Tibial nerve (tissue), 4 donors: ENCODE results near the gene SLC12A7. TPM values are rescaled to one million over a fixed set of nuclear protein-coding genes. Genes with fewer than 3 reads are reported as not detected.

Experiments used
- DNase-seq, 2 donors: peaks; one replicate each; pipeline ENCODE4 v3.0.0-alpha.2; 2019; ENCODE audit warnings: low spot score in 2 of 2
- H3K27ac ChIP-seq, 4 donors: fragments of 200-600 bp; sonication (generic) in 3 of 4; one replicate each; pipeline ENCODE4 v1.5.1; 2017 to 2019; ENCODE audit warnings: mild to moderate bottlenecking in 1 of 4
- H3K27me3 ChIP-seq, 2 donors: fragments of 200-600 bp; sonication (generic) in 1 of 2; one replicate each; pipeline versions ENCODE4 v1.5.1 to v1.6.0; 2017 to 2019
- H3K36me3 ChIP-seq, 3 donors: fragments of 200-600 bp; sonication (generic); one replicate each; pipeline ENCODE4 v1.5.1; 2018 to 2019
- H3K4me1 ChIP-seq, 4 donors: fragments of 200-600 bp; sonication (generic) in 3 of 4; one replicate each; pipeline ENCODE4 v1.5.1; 2017 to 2019
- H3K4me3 ChIP-seq, 4 donors: fragments of 200-600 bp; sonication (generic) in 3 of 4; one replicate each; pipeline ENCODE4 v1.5.1; 2017 to 2019; ENCODE audit warnings: mild to moderate bottlenecking in 1 of 4, moderate library complexity in 1 of 4
- H3K9me3 ChIP-seq, 4 donors: fragments of 200-600 bp; sonication (generic) in 3 of 4; one replicate each; pipeline ENCODE4 v1.5.1; 2017 to 2019
- CTCF ChIP-seq, 5 experiments: fragments of 200-600 bp in 3 of 5; fragments of 450-650 bp in 2 of 5; sonication (generic) in 3 of 5; IDR thresholded peaks; one replicate each; pipeline ENCODE4 v1.5.1; 2016 to 2019; ENCODE audit warnings: antibody characterized with exemption in 5 of 5, mild to moderate bottlenecking in 3 of 5, moderate library complexity in 2 of 5
- EP300 ChIP-seq, 2 donors: sonication (generic); formaldehyde crosslinking; IDR thresholded peaks; one replicate each; pipeline ENCODE4 v1.6.1; 2017; ENCODE audit warnings: antibody characterized with exemption in 2 of 2, mild to moderate bottlenecking in 1 of 2
- POLR2A ChIP-seq, 2 donors: fragments of 450-650 bp; IDR thresholded peaks; one replicate each; pipeline ENCODE4 v1.6.1; 2017; ENCODE audit warnings: antibody characterized with exemption in 2 of 2, mild to moderate bottlenecking in 2 of 2, moderate library complexity in 2 of 2
- WGBS, 2 donors: methylation state at CpG; one replicate each; pipeline ENCODE4 v1.1.5; 2018; 5-methylcytosine and 5-hydroxymethylcytosine counted together
- total RNA-seq, 4 donors: library from RNA; depleted of rRNA; stranded (reverse); fragments of >200 nt; gene quantifications; one replicate each; pipeline ENCODE4 v1.1.0, GENCODE V29; 2016

SLC12A7 gene
- total RNA-seq, 4 donors from 2014 or later: 11.4 to 39.3 (median 18.8) TPM

DNA sequence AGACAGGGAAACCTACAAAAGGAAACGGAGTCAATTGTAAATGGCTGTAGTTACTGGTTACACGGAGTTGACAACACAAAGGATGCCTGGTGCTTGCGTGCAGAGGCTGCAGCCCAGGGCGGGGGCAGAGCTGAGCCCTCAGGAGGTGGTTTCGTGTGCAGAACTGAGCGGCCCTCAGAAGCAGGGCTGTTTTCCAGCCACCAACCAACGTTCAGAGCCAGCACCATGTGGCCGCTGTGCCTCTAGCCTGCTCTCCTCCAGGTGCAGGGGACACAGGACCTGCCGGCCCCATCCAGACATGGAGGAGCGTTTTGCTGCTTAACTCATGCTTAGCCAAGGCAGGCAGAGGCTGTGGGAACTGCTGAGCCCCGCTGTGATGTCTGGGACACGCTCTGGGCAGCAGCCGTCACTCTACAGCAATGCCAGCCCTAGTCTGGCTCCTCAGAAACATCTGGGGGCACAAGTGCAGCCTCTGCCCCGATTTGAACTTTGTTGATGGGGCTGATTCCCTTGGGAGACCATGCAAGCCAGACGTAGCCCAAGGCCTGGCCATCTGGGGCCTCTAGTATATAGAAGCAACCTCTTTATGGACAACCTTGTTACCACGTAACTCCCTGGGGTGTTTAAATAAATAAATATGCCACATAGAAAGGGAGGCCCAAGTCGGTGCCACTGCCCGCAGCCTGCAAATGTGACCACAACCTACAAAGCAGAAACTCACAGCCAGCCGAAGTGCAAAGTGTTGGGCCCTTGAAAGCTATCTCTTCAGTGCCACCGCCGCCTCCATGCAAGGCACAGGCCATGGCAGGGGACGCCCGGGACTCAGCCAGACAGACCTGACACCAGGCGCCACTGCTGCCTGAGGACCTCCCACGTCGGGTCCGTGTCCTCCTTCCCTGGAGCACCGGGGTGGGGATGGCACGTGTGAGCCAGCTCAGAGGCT lies 61.2 kb downstream of the SLC12A7 start:
- Histone ChIP-seq H3K4me1 (no peaks in the 10 kb centered on the region), H3K36me3 (peaks cover 0 to 48% (median 0%) of the 10 kb centered on the region in 3 donors), H3K27ac (no peak overlapping the region), H3K4me3 (no peak overlapping the region), H3K9me3 (no peaks in the 10 kb centered on the region), H3K27me3 (no peaks in the 10 kb centered on the region)
- TF ChIP-seq POLR2A (IDR thresholded peaks at IDR 0.05): no peak
- TF ChIP-seq EP300 (IDR thresholded peaks at IDR 0.05): no peak
- no peak for TF ChIP-seq CTCF (IDR thresholded peaks at IDR 0.05)
- 76 to 78% methylated on average over 14 to 28 of the region's 29 CpGs for WGBS, 2 donors
- no peak for DNase-seq

- no peak for DNase-seq
- no peak overlapping the region for H3K4me3 ChIP-seq
- WGBS, 2 donors: 83 to 86% methylated on average over 30 to 35 of the region's 39 CpGs
Measured at GRCh38 chr5:1048861-1049838, 62.7 kb downstream of the SLC12A7 start.

GRCh38 chr5:1048162-1048721 lies 63.6 kb downstream of the SLC12A7 start:
- peaks cover 0 to 25% (median 0%) of the 10 kb centered on the region in 3 donors for H3K36me3 ChIP-seq
- H3K27me3 ChIP-seq: no peaks in the 10 kb centered on the region
- H3K9me3 ChIP-seq: no peaks in the 10 kb centered on the region
- TF ChIP-seq EP300 (IDR thresholded peaks at IDR 0.05) (no peak), CTCF (IDR thresholded peaks at IDR 0.05) (no peak), POLR2A (IDR thresholded peaks at IDR 0.05) (no peak)
- DNase-seq: no peak
- H3K4me1 ChIP-seq: no peaks in the 10 kb centered on the region
- H3K4me3 ChIP-seq: no peak overlapping the region
- H3K27ac ChIP-seq: no peak overlapping the region
- 82 to 83% methylated on average over 11 of the region's 11 CpGs for WGBS, 2 donors

More at GRCh38 chr5:1048861-1049838, 62.7 kb downstream of the SLC12A7 start:
- H3K36me3 ChIP-seq: peaks cover 0 to 34% (median 0%) of the 10 kb centered on the region in 3 donors
- H3K27ac ChIP-seq: no peak overlapping the region
- no peaks in the 10 kb centered on the region for H3K27me3 ChIP-seq
- no peaks in the 10 kb centered on the region for H3K9me3 ChIP-seq
- no peaks in the 10 kb centered on the region for H3K4me1 ChIP-seq
- TF ChIP-seq CTCF (IDR thresholded peaks at IDR 0.05) (no peak), EP300 (IDR thresholded peaks at IDR 0.05) (no peak), POLR2A (IDR thresholded peaks at IDR 0.05) (no peak)

DNA sequence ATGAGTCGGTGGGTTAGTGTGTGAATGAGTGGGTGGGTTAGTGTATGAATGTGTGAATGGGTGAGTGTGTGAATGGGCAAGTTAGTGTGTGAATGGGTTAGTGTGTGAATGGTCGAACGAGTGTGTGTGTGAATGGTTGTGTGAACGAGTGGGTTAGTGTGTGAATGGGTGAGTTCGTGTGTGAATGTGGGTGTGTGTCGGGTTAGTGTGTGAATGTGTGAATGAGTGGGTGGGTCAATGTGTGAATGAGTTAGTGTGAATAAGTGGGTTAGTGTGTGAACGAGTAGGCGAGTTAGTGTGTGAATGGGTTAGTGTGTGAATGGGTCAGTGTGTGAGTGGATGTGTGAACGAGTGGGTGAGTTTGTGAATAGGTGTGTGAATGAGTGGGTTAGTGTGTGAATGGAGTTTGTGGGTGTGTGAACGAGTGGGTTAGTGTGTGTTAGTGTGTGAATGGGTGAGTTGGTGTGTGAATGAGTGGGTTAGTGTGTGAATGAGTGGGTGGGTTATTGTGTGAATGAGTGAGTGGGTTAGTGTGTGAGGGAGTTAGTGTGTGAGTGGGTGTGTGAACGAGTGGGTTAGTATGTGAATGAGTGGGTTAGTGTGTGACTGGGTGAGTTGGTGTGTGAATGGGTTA lies 64.4 kb downstream of the SLC12A7 start:
- Histone ChIP-seq H3K36me3 (peaks cover 0 to 17% (median 0%) of the 10 kb centered on the region in 3 donors), H3K27ac (no peak overlapping the region), H3K4me1 (no peaks in the 10 kb centered on the region), H3K9me3 (no peaks in the 10 kb centered on the region), H3K27me3 (no peaks in the 10 kb centered on the region), H3K4me3 (no peak overlapping the region)
- TF ChIP-seq CTCF (IDR thresholded peaks at IDR 0.05) (no peak), POLR2A (IDR thresholded peaks at IDR 0.05) (no peak), EP300 (IDR thresholded peaks at IDR 0.05) (no peak)
- no peak for DNase-seq
- 87 to 92% methylated on average over 11 of the region's 11 CpGs for WGBS, 2 donors
